ENCODE results near the gene WDR48. TPM values are rescaled to one million over a fixed set of nuclear protein-coding genes. Genes with fewer than 3 reads are reported as not detected.

The WDR48 gene
- total RNA-seq, 4 donors from 2014 or later = 26.1 to 37.0 (median 34.2) TPM

GRCh38 chr3:39124876-39125840 lies 73.3 kb downstream of the WDR48 start:
- TF ChIP-seq, protein P1, sequence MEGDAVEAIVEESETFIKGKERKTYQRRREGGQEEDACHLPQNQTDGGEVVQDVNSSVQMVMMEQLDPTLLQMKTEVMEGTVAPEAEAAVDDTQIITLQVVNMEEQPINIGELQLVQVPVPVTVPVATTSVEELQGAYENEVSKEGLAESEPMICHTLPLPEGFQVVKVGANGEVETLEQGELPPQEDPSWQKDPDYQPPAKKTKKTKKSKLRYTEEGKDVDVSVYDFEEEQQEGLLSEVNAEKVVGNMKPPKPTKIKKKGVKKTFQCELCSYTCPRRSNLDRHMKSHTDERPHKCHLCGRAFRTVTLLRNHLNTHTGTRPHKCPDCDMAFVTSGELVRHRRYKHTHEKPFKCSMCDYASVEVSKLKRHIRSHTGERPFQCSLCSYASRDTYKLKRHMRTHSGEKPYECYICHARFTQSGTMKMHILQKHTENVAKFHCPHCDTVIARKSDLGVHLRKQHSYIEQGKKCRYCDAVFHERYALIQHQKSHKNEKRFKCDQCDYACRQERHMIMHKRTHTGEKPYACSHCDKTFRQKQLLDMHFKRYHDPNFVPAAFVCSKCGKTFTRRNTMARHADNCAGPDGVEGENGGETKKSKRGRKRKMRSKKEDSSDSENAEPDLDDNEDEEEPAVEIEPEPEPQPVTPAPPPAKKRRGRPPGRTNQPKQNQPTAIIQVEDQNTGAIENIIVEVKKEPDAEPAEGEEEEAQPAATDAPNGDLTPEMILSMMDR (IDR thresholded peaks at IDR 0.05; ENCODE audit: low read depth) = no peak

GRCh38 chr3:39125841-39126500 lies 74.2 kb downstream of the WDR48 start:
- TF ChIP-seq, protein P1 (IDR thresholded peaks at IDR 0.05; ENCODE audit: low read depth) = no peak

GRCh38 chr3:39126532-39127071 lies 74.8 kb downstream of the WDR48 start:
- TF ChIP-seq, protein P1 (IDR thresholded peaks at IDR 0.05; ENCODE audit: low read depth) = no peak

DNA sequence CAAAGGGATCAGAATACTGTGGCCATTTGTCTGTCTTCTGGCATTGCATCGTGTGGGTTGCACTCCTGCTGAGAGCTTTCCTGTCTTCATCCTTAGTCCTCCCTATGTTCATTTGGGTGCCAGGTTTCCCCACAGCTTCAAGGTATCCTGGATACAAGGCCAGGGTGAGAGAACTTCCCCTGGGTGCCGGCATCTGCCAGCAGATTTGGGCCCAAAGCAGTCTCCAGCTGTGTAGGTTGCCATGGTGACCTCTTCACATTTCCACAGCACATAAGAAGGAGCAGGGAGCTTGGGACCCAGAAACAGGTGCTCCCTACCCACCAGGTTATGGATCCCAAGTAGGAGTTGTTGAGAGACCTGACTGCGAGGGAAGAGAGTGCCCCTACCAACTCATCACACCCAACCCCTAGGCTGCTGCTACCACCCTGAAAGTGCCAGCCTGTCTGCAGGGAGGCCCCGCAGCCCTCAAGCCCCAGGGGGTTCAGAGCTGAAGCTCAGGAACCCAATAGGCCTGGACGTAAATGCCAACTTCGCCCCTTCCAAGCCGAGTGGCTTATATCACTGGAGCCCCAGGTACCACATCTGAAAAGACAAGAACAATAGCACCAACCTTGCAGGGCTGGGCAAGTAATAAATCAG lies 75.6 kb downstream of the WDR48 start:
- TF ChIP-seq, protein P1 (IDR thresholded peaks at IDR 0.05; ENCODE audit: low read depth) = no peak

DNA sequence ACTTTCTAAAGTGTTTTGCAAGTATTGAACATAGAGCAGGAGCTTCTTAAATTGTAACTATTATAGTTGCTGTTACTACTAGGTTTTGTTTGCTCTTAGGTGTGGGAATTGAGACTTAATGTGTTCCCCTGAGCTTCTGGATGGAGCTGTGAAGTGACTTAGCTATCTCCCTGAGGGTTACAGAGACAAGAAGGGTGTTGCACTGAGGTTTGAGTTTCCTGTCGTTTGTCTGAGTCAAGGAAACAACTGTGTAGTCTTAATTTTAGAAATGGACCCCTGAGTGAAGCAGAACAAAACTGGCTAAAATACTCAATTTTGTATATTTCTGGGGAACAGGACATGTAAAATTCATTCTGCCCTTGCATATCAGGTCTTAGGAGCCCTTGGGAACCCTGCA lies 76.1 kb downstream of the WDR48 start:
- TF ChIP-seq, protein P1 (IDR thresholded peaks at IDR 0.05; ENCODE audit: low read depth) = no peak

- TF ChIP-seq, protein P1 (IDR thresholded peaks at IDR 0.05; ENCODE audit: low read depth) = no peak
These were observed 77.1 kb downstream of the WDR48 start for GRCh38 chr3:39128951-39129350.

All from subcutaneous adipose tissue (tissue), 4 donors.